Limb (tissue), 2 donors: ENCODE measurements around the gene HIPK2.

ENCODE experiments used
- DNase-seq, 2 donors: peaks; one replicate each; pipeline ENCODE4 v3.0.0-alpha.2; 2016; ENCODE audit errors: extremely low spot score in 2 of 2

Gene HIPK2

GRCh38 chr7:139783647-139784385 is 6.0 kb upstream of the HIPK2 start:
- no peak for DNase-seq

DNA sequence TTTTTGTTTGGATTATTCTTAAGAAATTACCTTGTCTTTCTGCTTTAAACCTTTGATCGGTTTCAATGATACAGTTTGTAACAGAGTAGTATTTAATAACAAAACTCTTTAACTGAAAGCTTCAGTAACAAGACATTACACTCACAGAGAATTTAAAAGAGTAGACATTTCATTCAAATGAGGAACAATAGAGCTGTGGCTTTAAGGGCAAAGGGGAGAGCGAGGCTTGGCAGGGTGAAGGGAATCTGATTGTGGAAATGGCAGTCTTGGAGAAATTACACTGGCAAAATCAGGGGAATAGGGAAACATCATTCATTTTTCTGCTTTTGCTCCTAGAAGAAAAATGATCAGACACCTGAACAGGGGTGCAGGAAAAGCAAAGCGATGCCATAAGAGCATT is 5.1 kb upstream of the HIPK2 start:
- DNase-seq: no peak

GRCh38 chr7:139777133-139777891 is 486 bp downstream of the HIPK2 start:
- peak in 1 of 2 donors; percentile 72 for DNase-seq

GRCh38 chr7:139776486-139777132 is 1.2 kb downstream of the HIPK2 start:
- DNase-seq: no peak

DNA sequence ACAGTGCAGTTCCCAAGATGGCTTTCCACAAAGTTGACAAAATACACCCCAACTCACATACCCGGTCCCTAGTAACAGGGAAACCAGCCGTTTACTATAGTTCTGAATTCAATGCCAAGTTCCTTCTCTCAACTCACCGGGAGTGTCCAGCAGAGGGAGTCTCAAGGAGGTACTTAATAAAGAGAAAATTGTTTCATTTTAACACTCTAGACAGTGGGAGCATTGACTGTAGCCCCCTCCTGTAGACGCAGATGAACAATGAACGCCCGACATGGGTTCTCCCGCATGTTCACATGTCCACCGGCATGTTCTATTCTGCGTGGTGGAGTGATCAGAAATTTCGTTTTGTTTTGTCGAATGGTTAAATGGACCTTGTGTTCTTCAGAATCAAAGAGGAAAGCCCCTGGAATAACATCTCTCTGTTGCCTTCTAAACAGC is 1.9 kb downstream of the HIPK2 start:
- DNase-seq: peak; percentile 77 to 82

GRCh38 chr7:139774376-139774775 is 3.4 kb downstream of the HIPK2 start:
- DNase-seq: no peak

DNA sequence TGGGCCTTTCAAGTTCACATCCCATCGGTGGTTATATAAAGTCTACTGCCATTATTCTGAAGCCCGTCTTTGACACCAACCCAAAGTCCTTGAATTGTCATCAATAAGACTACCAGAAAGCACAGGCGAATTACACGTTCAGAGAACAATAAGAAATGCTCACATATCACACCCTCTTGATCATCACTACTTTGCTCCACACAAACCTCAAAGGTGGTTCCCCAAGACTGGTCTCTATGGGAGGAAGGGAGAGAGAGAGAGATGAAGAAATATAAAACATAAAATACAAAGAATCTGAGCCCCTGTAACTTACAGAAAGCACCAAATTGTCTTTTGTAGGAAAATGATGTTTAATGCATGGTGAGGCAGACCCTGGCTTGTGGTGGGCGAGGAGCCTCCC is 4.4 kb downstream of the HIPK2 start:
- DNase-seq: no peak

DNA sequence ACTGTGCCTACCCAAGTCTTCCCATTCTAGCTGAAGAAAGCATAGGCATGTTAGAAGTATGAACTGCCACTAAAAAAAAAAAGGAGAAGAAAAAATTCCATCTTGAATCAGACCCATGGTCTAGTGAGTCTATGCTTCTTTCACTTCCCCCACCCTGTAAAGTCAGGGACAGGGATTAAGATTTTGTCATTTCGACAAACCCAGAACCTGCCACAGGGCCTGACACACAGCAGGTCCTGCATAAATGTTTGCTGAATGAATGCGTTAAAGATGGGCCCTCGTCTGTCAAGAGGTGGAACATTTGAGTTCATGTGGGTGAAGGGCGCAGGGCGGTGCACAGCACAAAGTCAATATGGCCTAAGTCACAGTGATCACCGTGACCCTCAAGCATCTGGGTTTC is 4.9 kb downstream of the HIPK2 start:
- no peak for DNase-seq

DNA sequence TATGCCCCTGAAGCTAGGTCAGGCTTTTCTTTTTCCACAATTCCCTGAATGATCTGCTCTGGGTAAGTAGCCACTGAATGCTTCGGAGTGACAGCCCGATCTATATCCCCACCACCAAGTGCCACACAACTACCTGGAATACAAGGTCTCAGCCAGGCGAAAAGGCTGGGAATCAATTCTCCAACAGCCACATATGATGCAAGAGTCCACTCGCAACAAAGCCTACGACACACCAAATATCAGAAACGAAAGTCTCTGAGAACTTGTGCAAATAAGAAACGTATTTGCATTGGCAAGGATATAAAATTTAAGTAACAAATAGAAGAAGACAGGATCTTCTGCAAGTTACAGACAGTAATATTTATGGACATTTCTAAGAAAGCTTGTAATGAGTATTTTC is 5.7 kb downstream of the HIPK2 start:
- DNase-seq: no peak

DNA sequence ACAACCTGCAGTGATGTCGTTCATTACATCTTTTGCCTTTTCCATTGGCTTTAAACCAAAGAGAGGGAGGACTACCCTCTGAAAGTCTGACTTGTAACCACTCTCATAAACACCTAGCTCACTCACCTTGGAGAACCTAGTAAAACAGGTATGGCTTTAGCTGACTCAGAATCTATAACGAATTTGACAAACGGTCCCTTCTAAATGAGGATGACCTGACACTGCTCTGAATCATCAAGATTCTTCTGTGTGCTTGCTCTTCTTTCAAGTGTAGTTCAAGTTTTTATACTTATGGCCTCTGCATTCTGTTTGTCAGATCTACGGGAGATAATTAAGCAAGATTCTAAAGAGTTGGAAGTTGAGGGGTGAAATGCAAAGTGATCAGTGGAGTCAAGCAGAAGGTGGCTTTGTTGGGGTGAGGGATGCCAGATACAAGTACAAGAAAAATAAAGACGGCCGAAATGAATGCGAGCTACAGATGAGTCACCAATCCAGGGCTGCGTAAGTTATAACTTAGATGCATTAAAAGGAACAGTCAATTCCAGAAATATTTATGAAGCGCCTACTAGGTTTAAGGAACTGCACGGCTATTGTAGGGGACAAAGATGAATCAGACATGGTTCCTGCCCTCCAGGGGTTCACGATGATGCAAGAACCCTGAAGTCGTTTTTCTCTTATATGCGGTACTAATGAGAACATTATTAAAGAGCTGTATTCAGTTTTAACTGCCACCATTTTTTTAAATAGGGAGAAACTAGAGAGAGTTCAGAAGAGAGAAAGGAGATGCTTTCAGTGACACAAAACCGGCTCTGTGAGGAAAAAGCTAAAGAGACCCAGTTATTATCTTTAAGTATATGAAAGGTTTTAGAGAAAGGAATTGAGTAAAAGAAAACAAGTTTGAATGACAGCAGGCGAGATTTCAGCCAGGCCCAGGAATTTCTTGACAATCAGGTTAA is 6.5 kb downstream of the HIPK2 start:
- no peak for DNase-seq

DNA sequence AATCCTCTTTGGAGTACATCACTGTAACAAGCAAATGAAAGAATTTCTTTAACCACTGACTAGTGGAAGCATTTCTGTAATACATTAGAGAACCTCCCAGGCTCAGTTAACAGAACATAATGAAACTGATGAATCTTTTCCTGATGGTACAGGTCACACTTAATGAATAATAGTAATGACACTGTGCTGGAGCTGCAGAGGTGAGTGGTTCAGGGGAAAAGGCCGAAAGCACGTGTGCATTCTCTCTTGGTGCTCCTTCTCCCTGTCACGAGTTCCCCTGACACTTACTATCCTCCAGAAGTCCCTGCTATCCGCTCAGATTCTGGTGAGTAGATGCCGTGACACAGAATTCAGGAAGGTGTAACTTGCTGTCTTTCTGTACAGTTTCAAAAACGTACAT is 8.0 kb downstream of the HIPK2 start:
- DNase-seq: no peak

GRCh38 chr7:139769066-139769465 is 8.7 kb downstream of the HIPK2 start:
- DNase-seq: no peak

- no peak for DNase-seq
Observed at GRCh38 chr7:139768249-139768824, 9.5 kb downstream of the HIPK2 start.

- no peak for DNase-seq
Observed at GRCh38 chr7:139767561-139767982, 10.2 kb downstream of the HIPK2 start.

DNA sequence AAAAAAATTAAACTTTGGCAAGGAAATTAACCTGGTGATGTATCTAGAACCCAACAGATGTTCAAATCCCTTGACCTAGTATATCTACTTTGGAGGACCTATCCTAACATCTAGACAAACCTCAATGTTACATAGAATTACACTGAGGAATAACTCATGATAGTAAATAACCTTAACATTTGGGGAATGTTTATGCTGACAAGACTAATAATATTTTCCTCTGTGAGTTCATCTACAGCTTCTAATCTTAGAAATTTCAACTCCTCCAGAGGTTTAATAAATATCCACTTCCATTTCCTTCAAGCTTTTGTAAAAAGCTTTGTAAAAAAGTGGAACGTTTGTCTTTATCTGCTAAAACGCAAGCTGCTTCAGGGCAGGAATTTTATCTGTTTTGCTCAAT is 12.7 kb downstream of the HIPK2 start:
- no peak for DNase-seq

DNA sequence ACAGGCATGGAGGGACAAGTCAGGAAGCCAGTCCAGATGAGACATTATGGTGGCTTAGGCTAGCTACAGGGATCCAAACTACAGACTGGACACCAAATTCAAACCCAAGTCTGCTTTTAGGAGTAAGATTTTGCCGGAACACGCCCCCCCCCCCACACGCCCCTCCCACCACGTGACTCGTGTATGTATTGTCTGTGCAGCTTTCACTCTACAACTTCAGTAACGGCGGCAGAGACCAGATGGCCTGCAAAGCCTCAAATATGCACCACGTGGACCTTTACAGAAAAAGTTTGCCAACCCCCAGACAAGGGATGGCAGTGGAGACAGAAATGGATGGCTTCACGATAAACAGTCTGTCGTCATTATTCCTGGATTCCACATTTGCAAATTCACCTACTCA is 14.5 kb downstream of the HIPK2 start:
- no peak for DNase-seq

DNA sequence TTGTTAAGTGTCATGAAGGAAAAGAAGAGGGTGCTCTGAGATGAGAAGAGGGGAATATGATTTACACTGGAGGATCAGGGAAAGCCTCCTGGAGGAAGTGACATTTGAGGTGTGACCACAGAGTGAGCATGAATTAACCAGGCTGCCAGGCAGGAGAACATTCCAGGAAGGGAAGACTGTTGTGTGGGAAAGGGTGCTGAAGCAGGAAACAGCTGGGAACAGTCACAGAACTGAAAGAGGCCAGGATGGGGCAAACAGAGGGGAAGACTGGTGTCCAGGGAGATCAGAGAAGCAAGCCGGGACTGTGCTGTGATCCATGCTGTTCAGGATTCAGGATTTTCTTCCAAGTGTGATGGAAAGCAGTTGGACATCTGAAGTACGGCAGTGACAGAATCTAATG is 14.9 kb downstream of the HIPK2 start:
- DNase-seq: no peak

GRCh38 chr7:139758388-139758787 is 19.4 kb downstream of the HIPK2 start:
- DNase-seq: no peak

DNA sequence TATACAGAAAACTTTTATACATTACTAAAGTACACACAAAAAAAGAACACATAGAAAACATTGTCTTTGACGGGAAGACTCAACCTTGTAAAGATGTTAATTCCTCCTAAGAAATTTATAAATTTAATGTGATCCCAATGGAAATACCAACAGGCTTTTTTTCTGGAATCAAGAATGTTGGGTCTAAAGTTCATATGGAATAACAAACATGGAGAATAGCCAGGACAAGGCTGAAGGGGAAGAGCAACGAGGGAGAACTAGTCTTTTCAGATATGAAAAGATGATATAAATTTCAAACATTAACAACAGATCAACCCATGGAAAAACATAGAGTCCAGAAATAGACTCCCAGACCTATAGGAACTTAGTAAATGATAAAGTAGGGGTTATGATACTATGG is 19.8 kb downstream of the HIPK2 start:
- DNase-seq: no peak

- DNase-seq: no peak
Observed at GRCh38 chr7:139753693-139754111, 24.1 kb downstream of the HIPK2 start.
